SU-DHL-6 (cell line): ENCODE results near the gene AKAP12.

ENCODE experiments used
- H2AFZ ChIP-seq: fragments of 200-600 bp; sonication (generic); 2 replicates; pipeline ENCODE4 v1.6.1; 2014; ENCODE audit warnings: low read depth, mild to moderate bottlenecking, moderate library complexity, mixed read lengths, antibody characterized with exemption, low read length; ENCODE audit not compliant: severe bottlenecking
- H3F3A ChIP-seq: fragments of 200-600 bp; shearing (Covaris generic); 2 replicates; pipeline ENCODE4 v1.6.0; 2016; ENCODE audit warnings: antibody characterized with exemption, mild to moderate bottlenecking; ENCODE audit not compliant: insufficient read depth
- H3K27ac ChIP-seq: fragments of 200-600 bp; sonication (generic); 2 replicates; pipeline ENCODE4 v1.5.1; 2016; ENCODE audit warnings: low read depth, mild to moderate bottlenecking, low read length, moderate library complexity, mixed read lengths
- H3K27me3 ChIP-seq: fragments of 200-600 bp; sonication (generic), shearing (Covaris generic); 2 replicates; pipeline ENCODE4 v1.6.0; 2014; ENCODE audit warnings: mild to moderate bottlenecking, low read length
- H3K36me3 ChIP-seq: fragments of 200-600 bp; sonication (generic); 2 replicates; pipeline ENCODE4 v1.6.1; 2014; ENCODE audit warnings: mild to moderate bottlenecking, low read length, mixed read lengths
- H3K4me2 ChIP-seq: fragments of 300-600, 200-600 bp; shearing (Covaris generic), sonication (generic); 2 replicates; pipeline ENCODE4 v1.6.0; 2014; ENCODE audit warnings: low read length, low read depth, mild to moderate bottlenecking; ENCODE audit not compliant: poor library complexity, severe bottlenecking
- H3K4me3 ChIP-seq: fragments of 200-600 bp; sonication (generic); 2 replicates; pipeline ENCODE4 v1.5.1; 2014; ENCODE audit warnings: antibody characterized with exemption, low read length, mild to moderate bottlenecking, mixed read lengths; ENCODE audit not compliant: insufficient read depth, poor library complexity, severe bottlenecking
- H3K79me2 ChIP-seq: fragments of 200-600 bp; sonication (generic); 2 replicates; pipeline ENCODE4 v1.6.1; 2014; ENCODE audit warnings: mild to moderate bottlenecking, low read length, moderate library complexity; ENCODE audit not compliant: insufficient read depth
- H3K9ac ChIP-seq: fragments of 200-600 bp; sonication (generic); 2 replicates; pipeline ENCODE4 v1.7.0; 2014; ENCODE audit warnings: mild to moderate bottlenecking, low read length
- H3K9me2 ChIP-seq: fragments of 200-600 bp; sonication (generic); replicated peaks from 2 replicates; pipeline ENCODE4 v1.6.1; 2014; ENCODE audit warnings: low read length; ENCODE audit not compliant: insufficient read depth
- H3K9me3 ChIP-seq: fragments of 200-600 bp; sonication (generic); 2 replicates; pipeline ENCODE4 v1.6.1; 2014; ENCODE audit warnings: low read length, mixed read lengths; ENCODE audit not compliant: insufficient read depth
- H4K20me1 ChIP-seq: fragments of 200-600 bp; sonication (generic); 2 replicates; pipeline ENCODE4 v1.6.1; 2014; ENCODE audit warnings: low read depth, mild to moderate bottlenecking, antibody characterized with exemption, low read length, moderate library complexity, mixed read lengths
- EZH2phosphoT487 ChIP-seq: fragments of 200-600 bp; sonication (generic), shearing (Covaris generic); conservative IDR thresholded peaks from 2 replicates; pipeline ENCODE4 v1.6.1; 2018; ENCODE audit warnings: mild to moderate bottlenecking, antibody characterized with exemption, low read length, moderate library complexity, mixed read lengths
- TF ChIP-seq, protein P1 (sequence below): fragments of 200-600 bp; sonication (generic); IDR thresholded peaks from one replicate; pipeline ENCODE4 v1.5.1; 2017; ENCODE audit warnings: antibody characterized with exemption, mild to moderate bottlenecking, low read length, moderate library complexity; ENCODE audit not compliant: insufficient read depth, poor library complexity, severe bottlenecking

Gene AKAP12

DNA sequence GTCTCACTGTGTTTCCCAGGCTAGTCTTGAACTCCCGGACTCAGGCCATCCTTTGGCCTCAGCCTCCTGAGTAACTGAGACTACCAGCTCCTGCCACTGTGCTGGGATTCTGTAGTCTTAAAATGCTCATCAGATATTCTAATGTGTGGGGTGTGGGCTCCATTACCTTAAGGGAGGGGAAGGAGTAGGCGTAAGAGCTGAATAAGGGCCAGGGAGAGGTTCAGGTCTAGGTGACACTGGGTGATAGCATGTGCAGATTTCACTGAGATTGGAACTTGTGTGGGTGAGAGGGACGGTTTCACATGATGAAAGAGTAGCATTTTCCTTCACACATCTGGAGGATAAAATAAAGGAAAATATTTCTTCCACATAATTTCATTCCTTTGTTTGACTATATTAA is 8.5 kb downstream of the AKAP12 start:
- Histone ChIP-seq H3K9ac (no peak overlapping the region), H3K4me3 (no peak overlapping the region), H3K79me2 (no peaks in the 10 kb centered on the region), H2AFZ (no peak overlapping the region), H3K36me3 (no peaks in the 10 kb centered on the region), H3K27ac (no peak overlapping the region), H4K20me1 (no peaks in the 10 kb centered on the region), H3K9me3 (no peaks in the 10 kb centered on the region), H3K9me2 (no peaks in the 10 kb centered on the region), H3F3A (no peaks in the 10 kb centered on the region), H3K27me3 (no peaks in the 10 kb centered on the region), H3K4me2 (no peak overlapping the region)
- TF ChIP-seq EZH2phosphoT487 = no peak
- TF ChIP-seq, protein P1, sequence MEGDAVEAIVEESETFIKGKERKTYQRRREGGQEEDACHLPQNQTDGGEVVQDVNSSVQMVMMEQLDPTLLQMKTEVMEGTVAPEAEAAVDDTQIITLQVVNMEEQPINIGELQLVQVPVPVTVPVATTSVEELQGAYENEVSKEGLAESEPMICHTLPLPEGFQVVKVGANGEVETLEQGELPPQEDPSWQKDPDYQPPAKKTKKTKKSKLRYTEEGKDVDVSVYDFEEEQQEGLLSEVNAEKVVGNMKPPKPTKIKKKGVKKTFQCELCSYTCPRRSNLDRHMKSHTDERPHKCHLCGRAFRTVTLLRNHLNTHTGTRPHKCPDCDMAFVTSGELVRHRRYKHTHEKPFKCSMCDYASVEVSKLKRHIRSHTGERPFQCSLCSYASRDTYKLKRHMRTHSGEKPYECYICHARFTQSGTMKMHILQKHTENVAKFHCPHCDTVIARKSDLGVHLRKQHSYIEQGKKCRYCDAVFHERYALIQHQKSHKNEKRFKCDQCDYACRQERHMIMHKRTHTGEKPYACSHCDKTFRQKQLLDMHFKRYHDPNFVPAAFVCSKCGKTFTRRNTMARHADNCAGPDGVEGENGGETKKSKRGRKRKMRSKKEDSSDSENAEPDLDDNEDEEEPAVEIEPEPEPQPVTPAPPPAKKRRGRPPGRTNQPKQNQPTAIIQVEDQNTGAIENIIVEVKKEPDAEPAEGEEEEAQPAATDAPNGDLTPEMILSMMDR = no peak

DNA sequence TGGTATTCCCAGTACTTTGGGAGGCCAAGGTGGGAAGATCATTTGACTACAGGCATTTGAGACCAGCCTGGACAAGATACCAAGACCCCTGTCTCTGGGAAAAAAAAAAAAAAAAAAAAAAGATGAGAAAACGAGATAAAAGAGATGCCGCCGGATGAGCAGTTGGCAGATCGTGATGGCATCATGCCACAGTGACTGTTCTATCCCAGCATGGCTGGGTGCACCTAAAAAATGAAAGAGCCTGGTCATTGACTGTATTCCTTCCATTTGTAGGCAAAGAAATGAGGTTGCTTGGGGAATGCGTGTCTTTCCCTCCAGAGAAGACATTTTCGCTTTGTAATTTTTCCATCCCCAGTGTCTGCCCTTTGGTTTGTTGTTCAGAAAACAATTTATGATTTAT is 12.9 kb downstream of the AKAP12 start:
- Histone ChIP-seq H3K79me2 (no peaks in the 10 kb centered on the region), H3K27me3 (no peaks in the 10 kb centered on the region), H2AFZ (no peak overlapping the region), H3K9me3 (no peaks in the 10 kb centered on the region), H3K9me2 (no peaks in the 10 kb centered on the region), H3K27ac (no peak overlapping the region), H3K36me3 (no peaks in the 10 kb centered on the region), H3K4me2 (no peak overlapping the region), H3K9ac (no peak overlapping the region), H4K20me1 (no peaks in the 10 kb centered on the region), H3K4me3 (no peak overlapping the region), H3F3A (no peaks in the 10 kb centered on the region)
- TF ChIP-seq, protein P1 = no peak
- TF ChIP-seq EZH2phosphoT487 = no peak

DNA sequence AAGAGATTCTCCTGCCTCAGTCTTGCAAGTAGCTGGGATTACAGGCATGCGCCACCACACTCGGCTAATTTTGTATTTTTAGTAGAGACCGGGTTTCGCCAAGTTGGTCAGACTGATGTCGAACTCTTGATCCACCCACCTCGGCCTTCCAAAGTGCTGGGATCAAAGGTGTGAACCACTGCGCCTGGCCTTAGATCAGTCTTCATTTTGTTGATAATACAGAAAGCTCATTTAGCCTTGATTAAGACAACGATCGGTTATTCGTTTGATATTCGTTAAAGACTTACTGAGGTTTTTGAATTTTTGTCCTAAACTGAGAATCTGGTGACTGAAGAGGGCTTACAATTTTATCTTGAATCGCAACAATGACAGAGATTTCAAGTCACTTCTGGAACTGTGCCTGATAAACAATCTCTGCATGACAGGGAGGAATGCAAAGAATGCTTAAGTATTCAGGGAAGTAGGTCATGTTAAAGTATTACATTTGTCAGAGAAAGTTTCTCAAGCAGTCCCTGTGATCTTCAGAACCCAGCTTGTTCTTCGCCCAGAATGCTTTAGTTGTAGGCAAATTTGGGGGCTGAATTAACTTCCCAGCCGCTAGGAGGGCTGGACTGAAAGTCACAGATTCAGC is 14.8 kb downstream of the AKAP12 start:
- Histone ChIP-seq H3K79me2 (no peaks in the 10 kb centered on the region), H3K4me3 (no peak overlapping the region), H3K9ac (no peak overlapping the region), H3K4me2 (no peak overlapping the region), H2AFZ (no peak overlapping the region), H3K36me3 (no peaks in the 10 kb centered on the region), H3K9me2 (no peaks in the 10 kb centered on the region), H3F3A (no peaks in the 10 kb centered on the region), H3K27me3 (no peaks in the 10 kb centered on the region; the same call in 1 of the 2 replicates), H3K9me3 (no peaks in the 10 kb centered on the region), H4K20me1 (no peaks in the 10 kb centered on the region), H3K27ac (no peak overlapping the region)
- TF ChIP-seq, protein P1 = no peak
- no peak for TF ChIP-seq EZH2phosphoT487
